ENCODE results near the gene EMP2. TPM values are rescaled to one million over a fixed set of nuclear protein-coding genes. Genes with fewer than 3 reads are reported as not detected.

EMP2 gene
- total and polyA plus RNA-seq, 2 of the 4 experiments (the other 2 are of a cell fraction), result 13.8 to 18.3 TPM

DNA sequence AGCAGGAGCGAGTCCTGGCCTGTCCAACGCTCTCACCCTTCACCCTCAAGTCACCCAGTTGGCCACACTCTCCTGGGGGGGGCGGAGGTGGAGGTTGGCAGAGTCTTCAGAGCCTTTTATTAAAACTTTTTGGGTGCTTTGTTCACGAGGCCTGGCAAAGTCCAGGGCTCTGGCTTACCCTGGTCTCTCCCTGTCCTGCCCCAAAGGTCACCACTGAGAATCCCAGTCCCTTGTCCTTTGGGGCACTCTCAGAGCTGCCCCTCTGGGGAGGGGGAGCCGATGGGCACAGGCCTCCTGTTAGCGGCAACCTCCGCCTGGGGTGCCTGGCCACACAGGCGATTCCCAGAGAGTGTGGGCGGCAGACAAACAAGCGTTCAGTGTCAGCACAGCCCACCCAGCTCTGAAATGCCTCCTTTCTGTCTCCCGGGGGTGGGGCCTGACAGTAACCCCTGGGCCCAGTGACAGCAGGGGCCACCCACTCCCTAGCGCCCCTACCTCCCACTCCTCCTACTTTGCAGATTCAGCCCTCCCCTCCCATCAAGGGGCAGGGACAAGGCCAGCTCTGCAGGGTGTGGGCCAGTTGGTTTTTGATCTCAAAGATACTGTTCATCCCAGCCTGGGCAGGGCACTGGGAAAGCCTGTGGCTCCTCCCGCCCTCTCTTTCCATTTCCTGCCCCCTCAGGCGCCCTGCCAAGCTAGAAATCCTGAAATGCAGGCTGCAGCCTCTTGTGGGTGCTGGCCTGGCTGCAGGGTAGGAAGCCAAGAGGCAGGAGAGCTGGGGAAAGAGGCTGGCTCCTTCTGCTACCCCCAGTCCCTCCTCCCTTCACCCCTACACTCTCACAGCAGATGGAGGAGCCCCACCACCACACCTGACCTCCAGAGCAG is 36.6 kb upstream of the EMP2 start (continued):
- TF ChIP-seq RAD21 (IDR thresholded peaks at IDR 0.05; ENCODE audit: low read length), result no peak

DNA sequence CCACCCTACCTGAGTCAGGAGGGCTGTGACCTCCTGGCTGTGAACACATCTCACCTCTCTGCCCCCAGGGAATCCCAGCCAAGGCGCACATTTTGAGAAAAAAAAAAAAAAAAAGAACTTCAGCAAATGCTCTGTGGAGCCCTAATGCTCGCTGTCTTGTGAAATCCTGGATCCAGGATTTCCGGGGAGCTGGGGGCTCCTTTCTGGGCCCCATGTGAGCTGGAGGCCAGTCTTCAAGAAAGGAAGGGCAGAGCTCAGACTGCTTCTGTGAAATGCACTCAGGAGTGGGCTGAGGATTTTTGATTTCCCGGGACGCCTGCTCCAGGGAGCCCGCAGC is 36.0 kb upstream of the EMP2 start:
- H3K18ac ChIP-seq (ENCODE audit: low read depth, low read length), result no peak overlapping the region
- peaks cover 4% of the 10 kb centered on the region; the same call in 1 of the 2 replicates for H3K4me1 ChIP-seq (ENCODE audit: control insufficient read depth, insufficient read depth, low read length)
- 60% methylated on average over 2 of the region's 6 CpGs; no CpG with 5 or more reads in 1 of the 2 experiments for WGBS, 2 experiments (ENCODE audit: extremely low coverage in 2 of 2, insufficient read length in 1 of 2)

More for the DNA sequence above, 36.0 kb upstream of the EMP2 start:
- Histone ChIP-seq H3K36me3 (ENCODE audit: control insufficient read depth, insufficient read depth, low read length) (no peaks in the 10 kb centered on the region), H2BK20ac (ENCODE audit: low read depth, low read length) (no peak overlapping the region), H3K4me3 (ENCODE audit: insufficient read depth, low read depth, low read length) (no peak overlapping the region), H3K79me1 (ENCODE audit: low read depth in 1 of 2, low read length in 2 of 2) (no peaks in the 10 kb centered on the region), H3K56ac (ENCODE audit: extremely low read depth, insufficient read depth, low read length) (no peak overlapping the region), H2AK9ac (replicated peaks; ENCODE audit: low read depth, low read length, poor library complexity) (no peak overlapping the region), H3K9ac (ENCODE audit: low read depth, low read length) (no peak overlapping the region), H2BK15ac (ENCODE audit: low read depth, low read length) (no peak overlapping the region), H2BK120ac (ENCODE audit: low read depth, low read length) (no peak overlapping the region), H4K8ac (ENCODE audit: low read depth in 2 of 2, low read length in 2 of 2) (no peak overlapping the region), H3K14ac (replicated peaks; ENCODE audit: low read depth, low read length) (no peak overlapping the region), H3K4me2 (ENCODE audit: low read depth, low read length) (no peak overlapping the region), H3K9me3 (ENCODE audit: control insufficient read depth, insufficient read depth, low read length) (no peaks in the 10 kb centered on the region), H2AFZ (replicated peaks; ENCODE audit: low read length, poor library complexity) (peak overlapping the region; percentile 84), H3K4ac (ENCODE audit: low read depth, low read length) (no peak overlapping the region), H3K9me1 (ENCODE audit: insufficient read depth, low read length) (no peaks in the 10 kb centered on the region), H3K23ac (ENCODE audit: low read depth, low read length) (no peak overlapping the region), H2AK5ac (ENCODE audit: low read depth, low read length) (no peak overlapping the region), H4K91ac (ENCODE audit: insufficient read depth, low read depth, low read length) (no peak overlapping the region), H3K27ac (ENCODE audit: insufficient read depth, low read length) (no peak overlapping the region), H3K27me3 (ENCODE audit: control insufficient read depth, insufficient read depth, low read length) (peaks cover 9% of the 10 kb centered on the region; the same call in 1 of the 2 replicates), H2BK5ac (ENCODE audit: low read depth, low read length, poor library complexity, severe bottlenecking) (no peak overlapping the region), H4K5ac (ENCODE audit: low read depth, low read length) (no peak overlapping the region), H4K20me1 (ENCODE audit: insufficient read depth, low read length) (no peaks in the 10 kb centered on the region)
- no peak for TF ChIP-seq CEBPB (IDR thresholded peaks at IDR 0.05; ENCODE audit: low read depth, low read length)
- TF ChIP-seq MAZ (IDR thresholded peaks at IDR 0.05; ENCODE audit: borderline replicate concordance, low read depth, low read length), result no peak
- TF ChIP-seq RCOR1 (IDR thresholded peaks at IDR 0.05; ENCODE audit: insufficient replicate concordance, low read length), result no peak
- no peak for TF ChIP-seq MXI1 (IDR thresholded peaks at IDR 0.05; ENCODE audit: borderline replicate concordance, low read depth, low read length)
- no peak for TF ChIP-seq BHLHE40 (IDR thresholded peaks at IDR 0.05; ENCODE audit: low read depth, low read length)
- no peak for TF ChIP-seq MAFK (IDR thresholded peaks at IDR 0.05; ENCODE audit: low read depth, low read length)
- TF ChIP-seq POLR2A (IDR thresholded peaks at IDR 0.05; ENCODE audit: low read depth, low read length), result no peak
- TF ChIP-seq, protein P1, sequence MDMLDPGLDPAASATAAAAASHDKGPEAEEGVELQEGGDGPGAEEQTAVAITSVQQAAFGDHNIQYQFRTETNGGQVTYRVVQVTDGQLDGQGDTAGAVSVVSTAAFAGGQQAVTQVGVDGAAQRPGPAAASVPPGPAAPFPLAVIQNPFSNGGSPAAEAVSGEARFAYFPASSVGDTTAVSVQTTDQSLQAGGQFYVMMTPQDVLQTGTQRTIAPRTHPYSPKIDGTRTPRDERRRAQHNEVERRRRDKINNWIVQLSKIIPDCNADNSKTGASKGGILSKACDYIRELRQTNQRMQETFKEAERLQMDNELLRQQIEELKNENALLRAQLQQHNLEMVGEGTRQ (IDR thresholded peaks at IDR 0.05; ENCODE audit: low read depth, low read length), result no peak
- TF ChIP-seq NFE2L2 (IDR thresholded peaks at IDR 0.05; ENCODE audit: low read depth, low read length), result no peak
- no peak for TF ChIP-seq RFX5 (IDR thresholded peaks at IDR 0.05; ENCODE audit: low read depth, low read length)
- ChIA-PET POLR2A (ENCODE audit: unreplicated experiment) (no interaction called here), CTCF (no interaction called here)
- dilution Hi-C loops (cut with HindIII; ENCODE audit: low sequenced_read_pairs, unreplicated experiment), result no loop called here
- ATAC-seq (ENCODE audit: low read depth), result no peak; the same call in 1 of the 2 replicates
- no TSS peak for BruUV-seq (replicated peaks)
- in situ Hi-C loops (cut with MboI; ENCODE audit: low sequenced_read_pairs), result no loop called here
- intact Hi-C loops (cut with micrococcal nuclease), result no loop called here
- no peak for DNase-seq
